Measurements from ENCODE around the gene RSAD2. TPM values are rescaled to one million over a fixed set of nuclear protein-coding genes. Genes with fewer than 3 reads are reported as not detected.
"Not testable (repeated sequence)": the region's sequence is repeated elsewhere in the genome, so short reads cannot be mapped to it uniquely, and the experiment has no call there.

Gene RSAD2
- total RNA-seq, 3 donors from 2014 or later = 2.8 to 4.3 (median 3.3) TPM

GRCh38 chr2:6876309-6876708 is 1.3 kb upstream of the RSAD2 start:
- ATAC-seq (no peak), DNase-seq (no peak)
- Mint-ChIP-seq H3K4me1 (ENCODE audit: low read depth) (peaks cover 64% of the 10 kb centered on the region), H3K27me3 (ENCODE audit: low read depth) (no peaks in the 10 kb centered on the region), H3K4me3 (no peak overlapping the region), H3K9me3 (peaks cover 4% of the 10 kb centered on the region), H3K36me3 (ENCODE audit: insufficient read depth) (peaks cover 3% of the 10 kb centered on the region)

GRCh38 chr2:6878549-6878948 is 972 bp downstream of the RSAD2 start:
- H3K36me3 Mint-ChIP-seq (ENCODE audit: insufficient read depth) = peaks cover 13% of the 10 kb centered on the region
- ATAC-seq = no peak
- H3K4me3 Mint-ChIP-seq = peak overlapping the region; percentile 81
- no peak for DNase-seq
- H3K4me1 Mint-ChIP-seq (ENCODE audit: low read depth) = peaks cover 61% of the 10 kb centered on the region
- H3K9me3 Mint-ChIP-seq = peaks cover 4% of the 10 kb centered on the region
- H3K27me3 Mint-ChIP-seq (ENCODE audit: low read depth) = no peaks in the 10 kb centered on the region

GRCh38 chr2:6879011-6879410 is 1.4 kb downstream of the RSAD2 start:
- Mint-ChIP-seq H3K9me3 (peaks cover 2% of the 10 kb centered on the region), H3K36me3 (ENCODE audit: insufficient read depth) (peaks cover 14% of the 10 kb centered on the region), H3K27me3 (ENCODE audit: low read depth) (no peaks in the 10 kb centered on the region), H3K4me1 (ENCODE audit: low read depth) (peaks cover 60% of the 10 kb centered on the region), H3K4me3 (peak overlapping the region; percentile 81)
- DNase-seq (no peak), ATAC-seq (no peak)

GRCh38 chr2:6880200-6880733 is 2.7 kb downstream of the RSAD2 start:
- Mint-ChIP-seq H3K27me3 (ENCODE audit: low read depth) (no peaks in the 10 kb centered on the region), H3K4me3 (peak overlapping the region; percentile 74), H3K9me3 (no peaks in the 10 kb centered on the region), H3K36me3 (ENCODE audit: insufficient read depth) (peaks cover 20% of the 10 kb centered on the region), H3K4me1 (ENCODE audit: low read depth) (peaks cover 54% of the 10 kb centered on the region)
- DNase-seq (no peak), ATAC-seq (peak in 1 of 2 donors; percentile 27)

- Mint-ChIP-seq H3K36me3 (ENCODE audit: insufficient read depth) (peaks cover 20% of the 10 kb centered on the region), H3K9me3 (no peaks in the 10 kb centered on the region), H3K27me3 (ENCODE audit: low read depth) (no peaks in the 10 kb centered on the region), H3K4me1 (ENCODE audit: low read depth) (peaks cover 53% of the 10 kb centered on the region), H3K4me3 (peak overlapping the region; percentile 41)
- ATAC-seq (peak; percentile 36 to 37), DNase-seq (no peak)
Observed at GRCh38 chr2:6881046-6881445, 3.5 kb downstream of the RSAD2 start.

- peaks cover 22% of the 10 kb centered on the region for H3K36me3 Mint-ChIP-seq (ENCODE audit: insufficient read depth)
- H3K4me3 Mint-ChIP-seq = no peak overlapping the region
- no peaks in the 10 kb centered on the region for H3K9me3 Mint-ChIP-seq
- H3K4me1 Mint-ChIP-seq (ENCODE audit: low read depth) = peaks cover 53% of the 10 kb centered on the region
- DNase-seq = no peak
- ATAC-seq = no peak
- H3K27me3 Mint-ChIP-seq (ENCODE audit: low read depth) = no peaks in the 10 kb centered on the region
Observed at GRCh38 chr2:6881516-6881915, 3.9 kb downstream of the RSAD2 start.

GRCh38 chr2:6883448-6884122 is 6.0 kb downstream of the RSAD2 start:
- Mint-ChIP-seq H3K27me3 (ENCODE audit: low read depth) (no peaks in the 10 kb centered on the region), H3K4me1 (ENCODE audit: low read depth) (peaks cover 35% of the 10 kb centered on the region), H3K36me3 (ENCODE audit: insufficient read depth) (peaks cover 25% of the 10 kb centered on the region), H3K4me3 (no peak overlapping the region), H3K9me3 (no peaks in the 10 kb centered on the region)
- ATAC-seq = no peak
- no peak for DNase-seq

GRCh38 chr2:6885551-6885950 is 8.0 kb downstream of the RSAD2 start:
- Mint-ChIP-seq H3K4me3 (no peak overlapping the region), H3K9me3 (no peaks in the 10 kb centered on the region), H3K4me1 (ENCODE audit: low read depth) (peaks cover 19% of the 10 kb centered on the region), H3K36me3 (ENCODE audit: insufficient read depth) (peaks cover 30% of the 10 kb centered on the region), H3K27me3 (ENCODE audit: low read depth) (no peaks in the 10 kb centered on the region)
- no peak for DNase-seq
- ATAC-seq = no peak

GRCh38 chr2:6885968-6886367 is 8.4 kb downstream of the RSAD2 start:
- H3K9me3 Mint-ChIP-seq = no peaks in the 10 kb centered on the region
- H3K4me3 Mint-ChIP-seq = no peak overlapping the region
- no peaks in the 10 kb centered on the region for H3K27me3 Mint-ChIP-seq (ENCODE audit: low read depth)
- DNase-seq (no peak), ATAC-seq (no peak)
- H3K36me3 Mint-ChIP-seq (ENCODE audit: insufficient read depth) = peaks cover 30% of the 10 kb centered on the region
- peaks cover 16% of the 10 kb centered on the region for H3K4me1 Mint-ChIP-seq (ENCODE audit: low read depth)

GRCh38 chr2:6887751-6888192 is 10.2 kb downstream of the RSAD2 start:
- no peaks in the 10 kb centered on the region for H3K9me3 Mint-ChIP-seq
- H3K27me3 Mint-ChIP-seq (ENCODE audit: low read depth) = no peaks in the 10 kb centered on the region
- ATAC-seq (no peak), DNase-seq (no peak)
- H3K36me3 Mint-ChIP-seq (ENCODE audit: insufficient read depth) = peaks cover 23% of the 10 kb centered on the region
- H3K4me3 Mint-ChIP-seq = no peak overlapping the region
- peaks cover 2% of the 10 kb centered on the region for H3K4me1 Mint-ChIP-seq (ENCODE audit: low read depth)

GRCh38 chr2:6888724-6889123 is 11.1 kb downstream of the RSAD2 start:
- Mint-ChIP-seq H3K4me3 (no peak overlapping the region), H3K27me3 (ENCODE audit: low read depth) (no peaks in the 10 kb centered on the region), H3K9me3 (no peaks in the 10 kb centered on the region), H3K4me1 (ENCODE audit: low read depth) (peaks cover 2% of the 10 kb centered on the region), H3K36me3 (ENCODE audit: insufficient read depth) (peaks cover 24% of the 10 kb centered on the region)
- ATAC-seq (no peak), DNase-seq (no peak)

GRCh38 chr2:6893876-6894482 is 16.4 kb downstream of the RSAD2 start:
- DNase-seq (no peak), ATAC-seq (no peak)
- H3K9me3 Mint-ChIP-seq = no peaks in the 10 kb centered on the region
- peaks cover 7% of the 10 kb centered on the region for H3K4me1 Mint-ChIP-seq (ENCODE audit: low read depth)
- no peak overlapping the region for H3K4me3 Mint-ChIP-seq
- peaks cover 14% of the 10 kb centered on the region for H3K36me3 Mint-ChIP-seq (ENCODE audit: insufficient read depth)
- H3K27me3 Mint-ChIP-seq (ENCODE audit: low read depth) = no peaks in the 10 kb centered on the region

- Mint-ChIP-seq H3K9me3 (peaks cover 8% of the 10 kb centered on the region), H3K36me3 (ENCODE audit: insufficient read depth) (peaks cover 22% of the 10 kb centered on the region), H3K4me3 (no peak overlapping the region), H3K4me1 (ENCODE audit: low read depth) (peaks cover 6% of the 10 kb centered on the region), H3K27me3 (ENCODE audit: low read depth) (no peaks in the 10 kb centered on the region)
- no peak for DNase-seq
- peak in 1 of 2 donors; percentile 46 for ATAC-seq
Observed at GRCh38 chr2:6896930-6897759, 19.6 kb downstream of the RSAD2 start.

- H3K4me3 Mint-ChIP-seq; DNase-seq; H3K27me3 Mint-ChIP-seq (ENCODE audit: low read depth); ATAC-seq: not testable (repeated sequence)
- Mint-ChIP-seq H3K4me1 (ENCODE audit: low read depth) (peaks cover 22% of the 10 kb centered on the region), H3K36me3 (ENCODE audit: insufficient read depth) (peaks cover 20% of the 10 kb centered on the region), H3K9me3 (peaks cover 21% of the 10 kb centered on the region)
Observed at GRCh38 chr2:6902581-6902980, 25.0 kb downstream of the RSAD2 start.

All from activated T-cell treated with anti-CD3 and anti-CD28 coated beads, Interleukin-2, amount 50 U/mL, for 4 hours (primary cell).